Measurements from ENCODE around the gene CERS4.
"Not testable (repeated sequence)": the region's sequence is repeated elsewhere in the genome, so short reads cannot be mapped to it uniquely, and the experiment has no call there.

CERS4 gene

DNA sequence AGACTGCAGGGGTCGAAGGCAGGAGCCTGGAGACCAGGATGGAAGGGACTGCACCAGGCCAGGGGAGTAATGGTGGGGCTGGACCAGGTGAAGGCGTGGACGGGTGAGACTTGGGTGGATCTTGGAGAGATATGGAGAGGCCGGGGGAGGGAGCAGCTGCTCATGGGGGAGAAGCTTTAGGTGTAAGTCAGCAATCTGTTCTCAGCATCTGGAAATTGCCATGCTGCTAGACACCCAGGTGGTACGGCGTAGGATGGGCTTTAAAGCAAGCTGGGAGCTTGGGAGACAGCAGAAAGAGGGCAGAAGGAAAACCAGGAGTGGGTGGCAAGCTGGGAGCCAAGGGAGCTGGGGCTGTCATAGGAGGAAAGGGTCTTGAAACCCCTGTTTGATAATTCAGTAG lies 3.0 kb downstream of the CERS4 start:
- no peak for DNase-seq (ENCODE audit: low read depth, low spot score)
- ChIA-PET CTCF (no interaction called here), POLR2A (no interaction called here)
- H3K4me3 ChIP-seq (ENCODE audit: low read depth, low read length): no peak overlapping the region
- TF ChIP-seq, protein P1, sequence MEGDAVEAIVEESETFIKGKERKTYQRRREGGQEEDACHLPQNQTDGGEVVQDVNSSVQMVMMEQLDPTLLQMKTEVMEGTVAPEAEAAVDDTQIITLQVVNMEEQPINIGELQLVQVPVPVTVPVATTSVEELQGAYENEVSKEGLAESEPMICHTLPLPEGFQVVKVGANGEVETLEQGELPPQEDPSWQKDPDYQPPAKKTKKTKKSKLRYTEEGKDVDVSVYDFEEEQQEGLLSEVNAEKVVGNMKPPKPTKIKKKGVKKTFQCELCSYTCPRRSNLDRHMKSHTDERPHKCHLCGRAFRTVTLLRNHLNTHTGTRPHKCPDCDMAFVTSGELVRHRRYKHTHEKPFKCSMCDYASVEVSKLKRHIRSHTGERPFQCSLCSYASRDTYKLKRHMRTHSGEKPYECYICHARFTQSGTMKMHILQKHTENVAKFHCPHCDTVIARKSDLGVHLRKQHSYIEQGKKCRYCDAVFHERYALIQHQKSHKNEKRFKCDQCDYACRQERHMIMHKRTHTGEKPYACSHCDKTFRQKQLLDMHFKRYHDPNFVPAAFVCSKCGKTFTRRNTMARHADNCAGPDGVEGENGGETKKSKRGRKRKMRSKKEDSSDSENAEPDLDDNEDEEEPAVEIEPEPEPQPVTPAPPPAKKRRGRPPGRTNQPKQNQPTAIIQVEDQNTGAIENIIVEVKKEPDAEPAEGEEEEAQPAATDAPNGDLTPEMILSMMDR (IDR thresholded peaks at IDR 0.05; ENCODE audit: insufficient read depth, low read length, missing control alignments): no peak

DNA sequence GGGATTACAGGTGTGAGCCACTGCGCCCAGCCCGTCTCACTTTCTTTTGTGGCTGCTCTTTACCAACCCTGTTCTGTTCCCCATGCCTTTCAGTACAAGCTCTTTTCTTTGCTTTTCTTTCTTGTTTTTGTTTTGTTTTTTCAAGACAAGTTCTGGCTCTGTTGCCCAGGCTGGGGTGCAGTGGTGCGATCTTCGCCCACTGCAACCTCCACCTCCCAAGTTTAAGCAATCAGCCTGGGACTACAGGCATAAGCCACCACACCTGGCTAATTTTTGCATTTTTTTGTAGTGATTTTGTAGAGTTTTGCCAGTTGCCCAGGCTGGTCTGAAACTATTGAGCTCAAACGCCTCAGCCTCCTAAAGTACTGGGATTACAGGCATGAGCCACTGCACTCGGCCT lies 3.7 kb downstream of the CERS4 start:
- POLR2A ChIA-PET: no interaction called here
- DNase-seq (ENCODE audit: low read depth, low spot score): no peak
- no peak overlapping the region for H3K4me3 ChIP-seq (ENCODE audit: low read depth, low read length)
- TF ChIP-seq, protein P1 (IDR thresholded peaks at IDR 0.05; ENCODE audit: insufficient read depth, low read length, missing control alignments): no peak
- CTCF ChIA-PET: no interaction called here

DNA sequence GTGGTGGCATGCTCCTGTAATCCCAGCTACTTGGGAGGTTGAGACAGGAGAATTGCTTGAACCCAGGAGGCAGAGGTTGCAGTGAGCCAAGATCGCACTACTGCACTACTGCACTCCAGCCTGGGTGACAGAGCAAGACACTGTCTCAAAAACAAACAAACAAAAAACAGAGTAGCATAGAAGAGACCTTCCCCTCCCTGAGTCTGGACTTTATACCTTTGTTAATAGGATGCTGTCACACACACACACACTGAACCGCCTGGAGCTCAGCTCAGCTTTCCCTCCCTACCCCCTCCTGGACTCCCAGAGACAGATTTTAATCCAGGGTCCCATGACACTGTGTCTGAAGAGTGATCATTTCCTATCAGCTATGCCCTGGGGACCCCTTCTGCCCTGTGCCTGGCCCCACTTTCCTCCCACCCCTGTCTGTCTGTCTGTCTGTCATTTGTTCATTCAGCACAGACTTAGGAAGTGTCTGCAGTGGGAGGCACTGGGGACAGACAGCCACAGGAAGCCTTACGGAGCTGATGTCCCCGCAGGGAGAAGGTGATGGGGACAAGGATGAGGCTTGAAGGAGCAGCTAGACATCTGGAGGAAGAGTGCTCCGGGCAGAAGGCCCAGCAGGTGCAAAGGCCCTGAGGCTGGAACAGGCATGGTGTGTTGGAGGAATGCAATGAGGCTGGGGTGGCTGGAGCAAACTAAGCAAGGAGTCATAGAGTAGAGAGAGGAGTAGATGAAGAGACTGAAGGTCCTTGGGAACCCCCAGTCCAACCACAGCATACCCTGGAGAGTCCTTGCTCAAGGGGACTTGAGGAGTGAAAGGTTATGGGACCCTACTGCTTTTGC lies 4.9 kb downstream of the CERS4 start:
- no peak overlapping the region for H3K4me3 ChIP-seq (ENCODE audit: low read depth, low read length)
- ChIA-PET POLR2A (no interaction called here), CTCF (no interaction called here)
- TF ChIP-seq, protein P1 (IDR thresholded peaks at IDR 0.05; ENCODE audit: insufficient read depth, low read length, missing control alignments): no peak
- DNase-seq (ENCODE audit: low read depth, low spot score): no peak

DNA sequence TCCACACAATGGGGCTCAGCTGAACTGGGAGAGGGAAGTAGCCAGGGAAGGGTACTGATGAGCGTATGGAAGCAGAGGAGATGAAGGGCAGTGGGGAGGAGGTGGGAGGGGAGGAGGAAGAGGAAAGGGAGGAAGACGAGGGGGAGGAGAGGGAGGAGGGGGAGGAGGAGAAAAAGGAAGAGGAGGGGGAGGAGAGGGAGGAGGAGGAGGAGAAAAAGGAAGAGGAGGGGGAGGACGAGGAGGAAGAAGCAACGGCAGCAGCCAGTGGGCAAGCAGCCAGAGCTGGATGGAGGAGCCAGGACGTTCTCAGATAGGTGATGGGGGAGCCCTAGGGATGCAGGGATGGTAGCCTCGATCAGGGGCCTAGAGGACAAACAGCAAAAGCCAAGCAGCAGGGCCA lies 5.6 kb downstream of the CERS4 start:
- TF ChIP-seq, protein P1 (IDR thresholded peaks at IDR 0.05; ENCODE audit: insufficient read depth, low read length, missing control alignments): no peak
- H3K4me3 ChIP-seq (ENCODE audit: low read depth, low read length): no peak overlapping the region
- ChIA-PET CTCF (no interaction called here), POLR2A (no interaction called here)
- DNase-seq (ENCODE audit: low read depth, low spot score): no peak

DNA sequence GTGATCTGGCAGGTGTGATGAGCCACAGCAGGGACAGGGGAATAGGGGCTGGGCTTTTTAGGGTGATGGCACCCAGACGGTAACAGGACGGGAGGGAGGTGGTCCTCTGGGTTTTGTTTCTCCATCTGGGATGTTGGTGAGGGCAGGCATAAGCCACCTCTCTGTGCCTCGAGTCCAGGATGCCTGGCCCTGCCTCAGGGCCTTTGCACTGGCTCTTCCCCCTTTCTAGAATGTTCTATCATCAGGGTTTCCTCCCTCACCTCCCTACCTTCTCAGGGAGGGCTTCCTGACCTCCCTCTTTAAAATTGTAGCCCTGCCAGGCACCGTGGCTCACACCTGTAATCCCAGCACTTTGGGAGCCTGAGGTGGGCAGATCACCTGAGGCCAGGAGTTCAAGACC lies 6.6 kb downstream of the CERS4 start:
- ChIA-PET POLR2A (no interaction called here), CTCF (no interaction called here)
- DNase-seq (ENCODE audit: low read depth, low spot score): no peak
- H3K4me3 ChIP-seq (ENCODE audit: low read depth, low read length): no peak overlapping the region
- TF ChIP-seq, protein P1 (IDR thresholded peaks at IDR 0.05; ENCODE audit: insufficient read depth, low read length, missing control alignments): no peak

DNA sequence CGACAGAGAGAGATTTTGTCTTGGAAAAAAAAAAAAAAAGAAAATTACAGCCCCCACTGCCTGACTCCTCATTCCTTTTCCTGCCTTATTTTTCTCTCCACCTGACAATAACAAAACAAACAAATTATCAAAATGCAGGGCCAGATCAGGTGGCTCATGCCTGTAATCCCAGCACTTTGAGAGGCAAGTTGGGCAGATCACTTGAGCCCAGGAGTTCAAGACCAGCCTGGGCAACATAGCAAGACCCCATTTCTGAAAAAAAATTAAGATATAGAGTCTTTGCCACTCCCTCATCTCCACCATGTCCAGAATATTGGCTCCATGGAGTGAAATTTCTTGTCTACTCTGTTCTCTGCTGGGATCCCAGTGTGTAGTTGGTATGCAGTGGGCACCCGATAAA lies 7.2 kb downstream of the CERS4 start:
- no peak for DNase-seq (ENCODE audit: low read depth, low spot score)
- CTCF ChIA-PET: no interaction called here
- H3K4me3 ChIP-seq (ENCODE audit: low read depth, low read length): no peak overlapping the region
- TF ChIP-seq, protein P1 (IDR thresholded peaks at IDR 0.05; ENCODE audit: insufficient read depth, low read length, missing control alignments): no peak
- POLR2A ChIA-PET: no interaction called here

DNA sequence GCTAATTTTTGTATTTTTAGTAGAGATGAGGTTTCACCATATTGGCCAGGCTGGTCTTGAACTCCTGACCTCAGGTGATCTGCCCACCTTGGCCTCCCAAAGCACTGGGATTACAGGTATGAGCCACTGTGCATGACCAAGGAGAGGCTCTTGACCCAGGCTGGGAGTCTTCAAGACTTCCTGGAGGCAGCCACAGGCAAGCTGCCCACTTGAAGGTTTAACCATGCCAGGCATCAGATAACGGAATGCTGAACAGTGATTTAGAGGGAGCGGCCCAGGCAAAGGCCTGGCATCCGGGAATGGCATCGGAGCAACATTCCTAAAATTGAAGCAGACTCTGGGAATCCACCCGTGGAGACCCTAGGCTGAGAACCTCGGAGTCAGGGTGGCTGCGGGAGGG lies 9.0 kb downstream of the CERS4 start:
- CTCF ChIA-PET; POLR2A ChIA-PET; H3K4me3 ChIP-seq (ENCODE audit: low read depth, low read length); DNase-seq (ENCODE audit: low read depth, low spot score): not testable (repeated sequence)

Data from AG04449 (cell line).